Measurements from ENCODE around the gene CLDN25.

GRCh38 chr11:113774174-113774503 lies 5.5 kb upstream of the CLDN25 start:
- TF ChIP-seq CTCF (conservative IDR thresholded peaks at IDR 0.05; ENCODE audit: low read depth, low read length) (no peak; the same call in 1 of the 2 replicates), EZH2 (IDR thresholded peaks at IDR 0.05; ENCODE audit: low read length, unreplicated experiment) (no peak)
